ENCODE results near the gene SSH2.

Gene SSH2

GRCh38 chr17:29933379-29933778, 3.4 kb upstream of the SSH2 start:
- Histone ChIP-seq H4K20me1 (ENCODE audit: insufficient read depth, low read length) (no peaks in the 10 kb centered on the region), H3K36me3 (replicated peaks; ENCODE audit: low read depth, low read length) (no peaks in the 10 kb centered on the region), H3K4me2 (ENCODE audit: low read length) (no peak overlapping the region), H2AFZ (ENCODE audit: low read depth, low read length) (no peak overlapping the region), H3K9me3 (ENCODE audit: insufficient read depth, low read length) (no peaks in the 10 kb centered on the region), H3K4me3 (ENCODE audit: low read length) (no peak overlapping the region), H3K4me1 (ENCODE audit: low read length) (peaks cover 16% of the 10 kb centered on the region), H3K79me2 (ENCODE audit: low read length) (peaks cover 12% of the 10 kb centered on the region), H3K27me3 (ENCODE audit: low read depth, low read length) (no peaks in the 10 kb centered on the region), H3K9ac (ENCODE audit: low read length) (no peak overlapping the region), H3K27ac (ENCODE audit: low read length) (no peak overlapping the region)
- TF ChIP-seq CTCF (IDR thresholded peaks at IDR 0.05; ENCODE audit: low read depth, low read length) (peak; percentile 11; the same call in 1 of the 2 replicates), EZH2phosphoT487 (IDR thresholded peaks at IDR 0.05; ENCODE audit: low read depth) (no peak)

DNA sequence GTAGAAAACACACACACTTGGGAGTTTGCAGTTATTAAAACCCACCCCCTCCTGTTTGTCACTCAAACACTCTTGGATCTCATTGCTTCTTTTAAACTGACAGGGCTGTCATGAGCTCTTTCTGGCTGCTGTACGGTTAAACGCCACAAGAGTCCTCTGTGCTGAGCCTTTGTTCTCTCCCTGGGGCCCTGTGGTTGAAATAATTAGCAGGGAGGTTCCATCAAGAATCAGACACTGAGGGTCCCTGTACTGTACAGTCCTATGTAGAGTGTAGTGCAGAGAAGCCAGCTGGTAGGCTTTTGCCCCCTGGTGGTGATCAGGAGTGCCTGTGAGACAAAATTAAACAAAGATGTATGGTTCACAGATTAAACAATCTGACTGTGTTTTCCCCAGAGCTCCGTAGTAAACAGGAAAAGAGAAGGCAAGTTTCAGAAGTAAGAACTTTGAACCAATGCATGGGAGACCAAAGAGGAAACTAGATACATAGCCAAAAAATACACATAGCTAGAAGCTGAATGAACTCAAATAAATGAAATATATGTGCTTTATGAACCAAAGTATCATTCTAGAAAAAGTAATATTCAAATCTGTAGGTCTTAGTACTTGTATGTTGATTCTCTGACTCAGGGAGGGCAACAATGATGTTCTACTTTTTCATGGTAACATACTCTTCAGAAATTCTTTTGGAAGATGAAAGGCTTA, 1.4 kb upstream of the SSH2 start:
- Histone ChIP-seq H3K9me3 (ENCODE audit: insufficient read depth, low read length) (no peaks in the 10 kb centered on the region), H3K9ac (ENCODE audit: low read length) (peak overlapping the region; percentile 83), H3K36me3 (replicated peaks; ENCODE audit: low read depth, low read length) (no peaks in the 10 kb centered on the region), H3K27me3 (ENCODE audit: low read depth, low read length) (no peaks in the 10 kb centered on the region), H3K4me1 (ENCODE audit: low read length) (peaks cover 19% of the 10 kb centered on the region), H3K27ac (ENCODE audit: low read length) (no peak overlapping the region), H4K20me1 (ENCODE audit: insufficient read depth, low read length) (no peaks in the 10 kb centered on the region), H3K4me2 (ENCODE audit: low read length) (peak overlapping the region; percentile 80), H2AFZ (ENCODE audit: low read depth, low read length) (peak overlapping the region; percentile 30; the same call in 1 of the 2 replicates), H3K4me3 (ENCODE audit: low read length) (peak overlapping the region; percentile 87), H3K79me2 (ENCODE audit: low read length) (peaks cover 32% of the 10 kb centered on the region)
- TF ChIP-seq EZH2phosphoT487 (IDR thresholded peaks at IDR 0.05; ENCODE audit: low read depth) (no peak), CTCF (IDR thresholded peaks at IDR 0.05; ENCODE audit: low read depth, low read length) (peak; percentile 93)

- peaks cover 19% of the 10 kb centered on the region for H3K4me1 ChIP-seq (ENCODE audit: low read length)
- no peak for TF ChIP-seq EZH2phosphoT487 (IDR thresholded peaks at IDR 0.05; ENCODE audit: low read depth)
- TF ChIP-seq CTCF (IDR thresholded peaks at IDR 0.05; ENCODE audit: low read depth, low read length) = no peak
- peak overlapping the region; percentile 82 for H2AFZ ChIP-seq (ENCODE audit: low read depth, low read length)
- peak overlapping the region; percentile 83 for H3K9ac ChIP-seq (ENCODE audit: low read length)
- H3K27me3 ChIP-seq (ENCODE audit: low read depth, low read length) = no peaks in the 10 kb centered on the region
- peak overlapping the region; percentile 79 for H3K27ac ChIP-seq (ENCODE audit: low read length)
- no peaks in the 10 kb centered on the region for H3K36me3 ChIP-seq (replicated peaks; ENCODE audit: low read depth, low read length)
- H4K20me1 ChIP-seq (ENCODE audit: insufficient read depth, low read length) = no peaks in the 10 kb centered on the region
- peak overlapping the region; percentile 80 for H3K4me2 ChIP-seq (ENCODE audit: low read length)
- H3K4me3 ChIP-seq (ENCODE audit: low read length) = peak overlapping the region; percentile 87
- no peaks in the 10 kb centered on the region for H3K9me3 ChIP-seq (ENCODE audit: insufficient read depth, low read length)
- peaks cover 35% of the 10 kb centered on the region for H3K79me2 ChIP-seq (ENCODE audit: low read length)
Measured at GRCh38 chr17:29930409-29931010, 482 bp upstream of the SSH2 start.

DNA sequence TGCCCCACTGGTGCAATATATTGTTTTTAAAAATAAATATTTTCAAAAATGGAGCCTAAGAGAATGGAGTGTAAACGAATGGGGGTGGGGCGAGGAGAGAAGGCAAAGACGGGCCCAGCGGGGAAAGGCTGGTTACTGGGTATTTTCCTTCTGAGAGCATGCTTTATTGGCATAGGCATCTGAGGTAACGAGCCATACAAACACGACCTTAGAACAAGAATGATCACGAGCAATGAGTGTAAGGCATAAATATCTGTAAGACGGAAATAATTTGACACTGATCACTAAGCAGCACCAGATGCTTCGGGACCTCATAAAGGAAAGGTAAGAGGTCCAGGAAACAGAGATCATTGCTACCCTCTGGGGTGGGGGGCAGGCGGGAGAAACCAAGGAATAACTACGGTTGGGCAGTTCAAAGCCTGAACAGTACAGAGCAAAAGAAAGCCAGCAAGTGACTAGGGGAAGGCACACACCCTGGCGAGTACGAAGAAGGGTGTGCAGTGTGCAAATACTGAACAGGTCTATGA, 959 bp downstream of the SSH2 start:
- no peak for TF ChIP-seq CTCF (IDR thresholded peaks at IDR 0.05; ENCODE audit: low read depth, low read length)
- TF ChIP-seq EZH2phosphoT487 (IDR thresholded peaks at IDR 0.05; ENCODE audit: low read depth) = no peak
- Histone ChIP-seq H4K20me1 (ENCODE audit: insufficient read depth, low read length) (no peaks in the 10 kb centered on the region), H3K4me1 (ENCODE audit: low read length) (peaks cover 27% of the 10 kb centered on the region), H3K27ac (ENCODE audit: low read length) (peak overlapping the region; percentile 79), H3K27me3 (ENCODE audit: low read depth, low read length) (no peaks in the 10 kb centered on the region), H3K36me3 (replicated peaks; ENCODE audit: low read depth, low read length) (no peaks in the 10 kb centered on the region), H2AFZ (ENCODE audit: low read depth, low read length) (peak overlapping the region; percentile 64), H3K4me3 (ENCODE audit: low read length) (peak overlapping the region; percentile 87), H3K4me2 (ENCODE audit: low read length) (peak overlapping the region; percentile 80), H3K9ac (ENCODE audit: low read length) (peak overlapping the region; percentile 83), H3K9me3 (ENCODE audit: insufficient read depth, low read length) (no peaks in the 10 kb centered on the region), H3K79me2 (ENCODE audit: low read length) (peaks cover 41% of the 10 kb centered on the region)

Measured in OCI-LY3 (cell line).